Epithelial cell of proximal tubule (primary cell): ENCODE data around the gene MRPL39. TPM values are rescaled to one million over a fixed set of nuclear protein-coding genes. Genes with fewer than 3 reads are reported as not detected.

Experiments used
- DNase-seq: peaks from one replicate; pipeline ENCODE4 v3.0.0-alpha.2; 2011; ENCODE audit warnings: low read depth
- H3K4me3 ChIP-seq: 2 replicates; pipeline ENCODE4 v1.5.1; 2011; ENCODE audit warnings: low read depth, mild to moderate bottlenecking, low read length
- CTCF ChIP-seq: conservative IDR thresholded peaks from 2 replicates; pipeline ENCODE4 v1.5.1; 2012; ENCODE audit warnings: low read depth, mild to moderate bottlenecking, low read length
- total RNA-seq: library from RNA; depleted of rRNA; stranded (reverse); fragments of >200 nt; gene quantifications from 2 replicates; pipeline ENCODE4 v1.2.3, GENCODE V29; 2015

Gene MRPL39
- total RNA-seq, 1 donor from 2014 or later, result 65.4 TPM

GRCh38 chr21:25640202-25640942 lies 33.1 kb upstream of the MRPL39 start:
- DNase-seq, result no peak
- TF ChIP-seq CTCF, result no peak
- H3K4me3 ChIP-seq, result peak overlapping the region; percentile 48

GRCh38 chr21:25639551-25640201 lies 32.4 kb upstream of the MRPL39 start:
- no peak for TF ChIP-seq CTCF
- H3K4me3 ChIP-seq, result peak overlapping the region; percentile 48
- DNase-seq, result no peak

GRCh38 chr21:25638660-25639550 lies 31.6 kb upstream of the MRPL39 start, which contains the start of gene JAM2:
JAM2 (plus strand) TSS chr21:25639258; CDS start chr21:25639822, 564 bp downstream.
- no peak for TF ChIP-seq CTCF
- DNase-seq, result no peak
- peak within 1 kb of the TSS; percentile 48 for H3K4me3 ChIP-seq

GRCh38 chr21:25637851-25638659 lies 30.8 kb upstream of the MRPL39 start:
- no peak for DNase-seq
- no peak for TF ChIP-seq CTCF
- no peak overlapping the region for H3K4me3 ChIP-seq

- H3K4me3 ChIP-seq, result no peak overlapping the region
- TF ChIP-seq CTCF, result no peak
- no peak for DNase-seq
These were observed 29.4 kb upstream of the MRPL39 start for GRCh38 chr21:25636727-25637126.

GRCh38 chr21:25635310-25635709 lies 28.0 kb upstream of the MRPL39 start:
- TF ChIP-seq CTCF, result no peak
- no peak for DNase-seq
- no peak overlapping the region for H3K4me3 ChIP-seq
